ENCODE results near the gene SLC8A2. TPM values are rescaled to one million over a fixed set of nuclear protein-coding genes. Genes with fewer than 3 reads are reported as not detected.

Gene SLC8A2
- total RNA-seq, 1 experiment from 2014 or later: 11.3 TPM

DNA sequence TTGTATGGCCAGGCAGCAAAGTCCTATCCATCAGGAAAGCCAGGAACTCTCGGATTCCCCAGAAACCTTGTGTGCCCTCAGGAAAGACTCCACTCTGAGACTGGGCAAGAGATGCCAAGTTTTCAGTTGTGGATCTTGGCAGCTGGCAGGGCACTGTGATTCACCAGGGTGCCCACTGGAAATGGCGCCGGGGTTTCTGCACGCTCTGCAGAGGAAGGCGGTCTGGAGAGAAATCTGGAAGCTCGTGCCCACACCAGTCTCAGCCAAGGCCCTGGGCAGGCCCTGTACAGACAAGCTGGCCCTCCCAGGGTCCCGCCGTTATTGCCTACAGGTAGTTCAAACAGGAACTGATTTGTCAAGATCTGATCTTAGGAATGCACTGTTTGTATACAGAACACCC is 38.3 kb upstream of the SLC8A2 start:
- no CpG with 5 or more reads among the region's 8 CpGs for WGBS (ENCODE audit: extremely low coverage, insufficient read length, low lambda C conversion rate)
- H3K27me3 ChIP-seq (ENCODE audit: insufficient read depth, low read length): no peaks in the 10 kb centered on the region
- H3K56ac ChIP-seq (ENCODE audit: insufficient read length, low read depth, low read length): no peak overlapping the region
- TF ChIP-seq, protein P1, sequence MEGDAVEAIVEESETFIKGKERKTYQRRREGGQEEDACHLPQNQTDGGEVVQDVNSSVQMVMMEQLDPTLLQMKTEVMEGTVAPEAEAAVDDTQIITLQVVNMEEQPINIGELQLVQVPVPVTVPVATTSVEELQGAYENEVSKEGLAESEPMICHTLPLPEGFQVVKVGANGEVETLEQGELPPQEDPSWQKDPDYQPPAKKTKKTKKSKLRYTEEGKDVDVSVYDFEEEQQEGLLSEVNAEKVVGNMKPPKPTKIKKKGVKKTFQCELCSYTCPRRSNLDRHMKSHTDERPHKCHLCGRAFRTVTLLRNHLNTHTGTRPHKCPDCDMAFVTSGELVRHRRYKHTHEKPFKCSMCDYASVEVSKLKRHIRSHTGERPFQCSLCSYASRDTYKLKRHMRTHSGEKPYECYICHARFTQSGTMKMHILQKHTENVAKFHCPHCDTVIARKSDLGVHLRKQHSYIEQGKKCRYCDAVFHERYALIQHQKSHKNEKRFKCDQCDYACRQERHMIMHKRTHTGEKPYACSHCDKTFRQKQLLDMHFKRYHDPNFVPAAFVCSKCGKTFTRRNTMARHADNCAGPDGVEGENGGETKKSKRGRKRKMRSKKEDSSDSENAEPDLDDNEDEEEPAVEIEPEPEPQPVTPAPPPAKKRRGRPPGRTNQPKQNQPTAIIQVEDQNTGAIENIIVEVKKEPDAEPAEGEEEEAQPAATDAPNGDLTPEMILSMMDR (conservative IDR thresholded peaks at IDR 0.05): no peak
- no peak overlapping the region for H2BK120ac ChIP-seq (ENCODE audit: low read depth, low read length, poor library complexity, severe bottlenecking)
- no peak overlapping the region for H3K9ac ChIP-seq (ENCODE audit: extremely low read depth, insufficient read length, low read length)
- peaks cover 14% of the 10 kb centered on the region for H3K79me1 ChIP-seq (ENCODE audit: insufficient read depth, low read depth, low read length, poor library complexity, severe bottlenecking)
- H3K14ac ChIP-seq (ENCODE audit: insufficient read depth, low read length): no peak overlapping the region
- no peaks in the 10 kb centered on the region for H3K9me3 ChIP-seq (ENCODE audit: control insufficient read depth, low read depth, low read length)
- no peak overlapping the region for H2BK5ac ChIP-seq (ENCODE audit: insufficient read length, low read length)
- peaks cover 0 to 4% (median 0%) of the 10 kb centered on the region in 3 experiments; a peak in 1 of 7 replicates for H3K36me3 Mint-ChIP-seq (ENCODE audit: insufficient read depth in 1 of 3, low read depth in 3 of 3)
- H2AFZ ChIP-seq (ENCODE audit: low read length): no peak overlapping the region
- no peak overlapping the region for H3T11ph ChIP-seq (ENCODE audit: low read length)
- no peaks in the 10 kb centered on the region for H3K27me3 Mint-ChIP-seq (ENCODE audit: low read depth)
- H3K79me2 ChIP-seq (ENCODE audit: insufficient read depth, low read length): peaks cover 10% of the 10 kb centered on the region; the same call in 1 of the 2 replicates
- no peak overlapping the region for H4K5ac ChIP-seq (ENCODE audit: insufficient read length, low read depth, low read length)
- H3K4me1 Mint-ChIP-seq: peaks cover 23 to 32% of the 10 kb centered on the region in 2 experiments
- H2BK15ac ChIP-seq (ENCODE audit: low read depth, low read length): no peak overlapping the region
- H3K27ac ChIP-seq (ENCODE audit: insufficient read length, low read depth, low read length): no peak overlapping the region
- no peak overlapping the region for H2AK5ac ChIP-seq (ENCODE audit: insufficient read length, low read length)
- H4K20me1 ChIP-seq (ENCODE audit: control insufficient read depth, insufficient read depth, insufficient read length): no peaks in the 10 kb centered on the region
- no peaks in the 10 kb centered on the region for H3K4me1 ChIP-seq (ENCODE audit: insufficient read depth, low read length)
- no peak overlapping the region for H3K4ac ChIP-seq (ENCODE audit: low read depth, low read length)
- H3K9me3 Mint-ChIP-seq: no peaks in the 10 kb centered on the region
- no peak overlapping the region for H2BK12ac ChIP-seq (ENCODE audit: insufficient read length, low read depth, low read length)
- peak overlapping the region; percentile 20 to 35 (median 30); a peak in 1 of 7 replicates for H3K27ac Mint-ChIP-seq
- no peak for DNase-seq
- H3K4me3 Mint-ChIP-seq: no peak overlapping the region; a peak in 1 of 5 replicates
- H2BK20ac ChIP-seq (ENCODE audit: low read depth, low read length, poor library complexity, severe bottlenecking): no peak overlapping the region
- H3K18ac ChIP-seq (ENCODE audit: insufficient read length, low read depth, low read length): no peak overlapping the region
- H3K23ac ChIP-seq (ENCODE audit: insufficient read length, low read depth, low read length): no peak overlapping the region
- no peak overlapping the region for H4K91ac ChIP-seq (ENCODE audit: insufficient read length, low read depth, low read length)
- H3K4me2 ChIP-seq (ENCODE audit: insufficient read depth, insufficient read length, low read length): no peak overlapping the region
- H4K8ac ChIP-seq (replicated peaks; ENCODE audit: insufficient read length, low read depth, low read length): no peak overlapping the region
- peaks cover 7% of the 10 kb centered on the region for H3K23me2 ChIP-seq (ENCODE audit: insufficient read length, low read depth, low read length, poor library complexity, severe bottlenecking)

All from H9 (cell line).